HCT116 (cell line): ENCODE results near the gene MIEN1. TPM values are rescaled to one million over a fixed set of nuclear protein-coding genes. Genes with fewer than 3 reads are reported as not detected.

ENCODE experiments used
- ATAC-seq: fragments of 200-7000 bp; cut with Tn5 transposase; 2 replicates; pipeline ENCODE4 v1.9.1; 2020; ENCODE audit warnings: mild to moderate bottlenecking, moderate library complexity
- BruUV-seq: library from RNA; stranded (reverse); fragments of 400-500 nt; replicated peaks from 2 replicates; lab custom pipeline; 2021; lab: Mats Ljungman, UMichigan
- CTCF ChIA-PET: fragments of 300-600 bp; sonication (Branson Sonifier 250); formaldehyde crosslinking; loops from one replicate; lab custom pipeline; 2021; ENCODE audit warnings: antibody characterized with exemption; lab: Charles Lee
- POLR2A ChIA-PET: fragments of 300-600, 350-600 bp; sonication (Branson Sonifier 250); formaldehyde crosslinking; loops from one replicate; lab custom pipeline; 2021; ENCODE audit warnings: antibody characterized with exemption; lab: Charles Lee
- RAD21 ChIA-PET, 2 experiments: fragments of 300-600 bp; sonication (Branson Sonifier 250); formaldehyde crosslinking; loops; one replicate each; lab custom pipeline; 2023; ENCODE audit warnings: low total read pairs in 2 of 2; ENCODE audit not compliant: uncharacterized antibody in 2 of 2, unreplicated experiment in 2 of 2, low non-redundant PET in 1 of 2; lab: Charles Lee
- DNase-seq: peaks from one replicate; pipeline ENCODE4 v3.0.0-alpha.2; 2010; ENCODE audit warnings: low read depth, low spot score
- H2AFZ ChIP-seq: fragments of 200-600 bp; shearing (Covaris generic), sonication (generic); 2 replicates; pipeline ENCODE4 v1.6.1; 2017; ENCODE audit warnings: low read depth, mixed run types, mixed read lengths, antibody characterized with exemption, low read length; ENCODE audit not compliant: poor library complexity, severe bottlenecking
- H3K27ac ChIP-seq: 2 replicates; pipeline ENCODE4 v1.5.1; 2012; ENCODE audit warnings: low read depth, low read length
- H3K27me3 ChIP-seq: fragments of 200-600 bp; sonication (generic); 2 replicates; pipeline ENCODE4 v1.6.1; 2016; ENCODE audit warnings: mixed run types, low read length, mixed read lengths; ENCODE audit not compliant: insufficient read depth
- H3K36me3 ChIP-seq, 2 experiments: fragments of 200-500 bp in 1 of 2; fragments of 200-600 bp in 1 of 2; sonication (Bioruptor generic) in 1 of 2; sonication (generic) in 1 of 2; 2 replicates each; pipeline versions ENCODE4 v1.5.1 to v1.6.1; 2014 to 2016; ENCODE audit warnings: low read length in 2 of 2, inconsistent platforms in 1 of 2, mixed read lengths in 1 of 2, mixed run types in 1 of 2; ENCODE audit not compliant: insufficient read depth in 2 of 2, control insufficient read depth in 1 of 2
- H3K4me1 ChIP-seq, 2 experiments: fragments of 200-600 bp in 1 of 2; sonication (generic) in 1 of 2; 2 replicates each; pipeline versions ENCODE4 v1.5.1 to v1.6.1; 2012 to 2017; ENCODE audit warnings: low read length in 2 of 2, inconsistent platforms in 1 of 2, mild to moderate bottlenecking in 1 of 2, mixed read lengths in 1 of 2, mixed run types in 1 of 2, moderate library complexity in 1 of 2; ENCODE audit not compliant: insufficient read depth in 2 of 2, control insufficient read depth in 1 of 2
- H3K4me2 ChIP-seq: fragments of 200-600 bp; sonication (generic); 2 replicates; pipeline ENCODE4 v1.6.1; 2017; ENCODE audit warnings: mixed run types, low read length, mixed read lengths
- H3K4me3 ChIP-seq, 2 experiments: fragments of 200-600 bp in 1 of 2; sonication (generic) in 1 of 2; replicated peaks in 1 of 2; 2 replicates each; pipeline ENCODE4 v1.5.1; 2011 to 2016; ENCODE audit warnings: low read length in 2 of 2, control low read depth in 1 of 2, low read depth in 1 of 2, mild to moderate bottlenecking in 1 of 2, mixed read lengths in 1 of 2, mixed run types in 1 of 2
- H3K79me2 ChIP-seq: fragments of 200-600 bp; sonication (generic); 2 replicates; pipeline ENCODE4 v1.6.1; 2017; ENCODE audit warnings: mild to moderate bottlenecking, mixed run types, low read length, moderate library complexity, mixed read lengths; ENCODE audit not compliant: insufficient read depth
- H3K9ac ChIP-seq: fragments of 200-600 bp; sonication (generic); 2 replicates; pipeline ENCODE4 v1.6.1; 2016; ENCODE audit warnings: low read length, mixed read lengths
- H3K9me2 ChIP-seq: fragments of 200-600 bp; sonication (generic), shearing (Covaris generic); 2 replicates; pipeline ENCODE4 v1.6.1; 2017; ENCODE audit warnings: mixed run types, mild to moderate bottlenecking, moderate library complexity; ENCODE audit not compliant: insufficient read depth
- H3K9me3 ChIP-seq, 2 experiments: fragments of 200-500 bp in 1 of 2; fragments of 200-600 bp in 1 of 2; sonication (Bioruptor generic) in 1 of 2; sonication (generic) in 1 of 2; 2 replicates each; pipeline ENCODE4 v1.6.1; 2014 to 2017; ENCODE audit warnings: low read length in 2 of 2, mixed read lengths in 2 of 2, inconsistent platforms in 1 of 2, low read depth in 1 of 2, mild to moderate bottlenecking in 1 of 2, mixed run types in 1 of 2, moderate library complexity in 1 of 2; ENCODE audit not compliant: control insufficient read depth in 1 of 2, insufficient read depth in 1 of 2
- H4K20me1 ChIP-seq: fragments of 200-600 bp; sonication (generic), shearing (Covaris generic); 2 replicates; pipeline ENCODE4 v1.6.1; 2017; ENCODE audit warnings: mixed run types, mild to moderate bottlenecking, moderate library complexity; ENCODE audit not compliant: insufficient read depth
- ATF3 ChIP-seq: IDR thresholded peaks from 2 replicates; pipeline ENCODE4 v1.6.1; 2012
- CBX3 ChIP-seq: IDR thresholded peaks from 2 replicates; pipeline ENCODE4 v1.6.1; 2012; ENCODE audit warnings: low read depth
- CTCF ChIP-seq, 3 experiments: fragments of 200-600 bp in 1 of 3; sonication (generic) in 1 of 3; IDR thresholded peaks in 2 of 3; conservative IDR thresholded peaks in 1 of 3; 2 replicates each; pipeline ENCODE4 v1.5.1; 2012 to 2017; ENCODE audit warnings: low read depth in 2 of 3, low read length in 2 of 3, antibody characterized with exemption in 1 of 3, borderline replicate concordance in 1 of 3, control low read depth in 1 of 3, mild to moderate bottlenecking in 1 of 3, mixed read lengths in 1 of 3, mixed run types in 1 of 3, moderate library complexity in 1 of 3; ENCODE audit not compliant: insufficient read depth in 1 of 3
- EGR1 ChIP-seq: IDR thresholded peaks from 2 replicates; pipeline ENCODE4 v1.6.1; 2012; ENCODE audit warnings: low read depth
- EZH2 ChIP-seq: fragments of 200-600 bp; sonication (generic); IDR thresholded peaks from 2 replicates; pipeline ENCODE4 v1.6.1; 2017; ENCODE audit warnings: antibody characterized with exemption, mixed run types
- POLR2AphosphoS5 ChIP-seq: IDR thresholded peaks from 2 replicates; pipeline ENCODE4 v1.6.1; 2011; ENCODE audit warnings: mild to moderate bottlenecking, low read depth, low read length, moderate library complexity
- RAD21 ChIP-seq: IDR thresholded peaks from 2 replicates; pipeline ENCODE4 v1.6.1; 2012; ENCODE audit warnings: low read depth, mild to moderate bottlenecking
- SP1 ChIP-seq: IDR thresholded peaks from 2 replicates; pipeline ENCODE4 v1.6.1; 2012; ENCODE audit warnings: low read depth
- SRF ChIP-seq: IDR thresholded peaks from 2 replicates; pipeline ENCODE4 v1.6.1; 2012; ENCODE audit warnings: low read depth
- TCF7L2 ChIP-seq: IDR thresholded peaks from 2 replicates; pipeline ENCODE4 v1.7.0; 2011; ENCODE audit warnings: borderline replicate concordance, inconsistent platforms; ENCODE audit not compliant: insufficient read depth, insufficient read length; ENCODE audit errors: extremely low read depth
- ZBTB33 ChIP-seq: IDR thresholded peaks from 2 replicates; pipeline ENCODE4 v1.6.1; 2011; ENCODE audit warnings: mild to moderate bottlenecking, low read length, moderate library complexity; ENCODE audit not compliant: insufficient replicate concordance; ENCODE audit errors: extremely low read depth
- intact Hi-C: fragments of 100-400 bp; cut with micrococcal nuclease; formaldehyde crosslinking; loops from 2 replicates; pipeline ENCODE4 v1.10.0; 2022
- total RNA-seq: library from RNA; stranded (reverse); gene quantifications from one replicate; pipeline ENCODE4 v1.2.1, GENCODE V29; 2021; ENCODE audit not compliant: unreplicated experiment
- TF ChIP-seq, protein P1 (sequence below): IDR thresholded peaks from 2 replicates; pipeline ENCODE4 v1.6.1; 2012

Gene MIEN1
- total RNA-seq, 1 experiment from 2014 or later: 73.9 TPM

DNA sequence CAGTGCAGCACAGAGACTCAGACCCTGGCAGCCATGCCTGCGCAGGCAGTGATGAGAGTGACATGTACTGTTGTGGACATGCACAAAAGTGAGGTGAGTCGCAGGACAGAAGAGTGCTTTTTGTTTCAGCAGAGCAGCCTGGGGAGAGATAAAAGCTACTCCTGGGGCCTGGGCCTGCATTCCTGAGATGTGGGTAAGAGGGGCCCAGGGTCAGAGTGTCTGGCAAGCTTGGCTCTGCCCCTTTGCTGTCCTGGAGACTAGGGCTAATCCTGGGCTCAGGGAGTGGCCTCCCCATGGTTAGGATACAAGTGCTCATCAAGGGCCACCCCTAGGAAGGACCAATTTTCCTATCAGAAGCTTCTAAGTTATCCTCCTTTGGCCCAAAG lies 35.2 kb downstream of the MIEN1 start:
- H4K20me1 ChIP-seq: no peaks in the 10 kb centered on the region
- H3K9me3 ChIP-seq: no peaks in the 10 kb centered on the region
- no peak for ATAC-seq
- POLR2A ChIA-PET: no interaction called here
- no peak overlapping the region for H3K9ac ChIP-seq
- H3K9me2 ChIP-seq: no peaks in the 10 kb centered on the region
- no peak overlapping the region for H3K4me3 ChIP-seq
- H2AFZ ChIP-seq: no peak overlapping the region
- H3K36me3 ChIP-seq: no peaks in the 10 kb centered on the region
- TF ChIP-seq CTCF (IDR thresholded peaks at IDR 0.05 in 2 of 3, conservative IDR thresholded peaks at IDR 0.05 in 1 of 3; ENCODE audit: borderline replicate concordance in 1 of 3, insufficient read depth in 1 of 3, low read depth in 2 of 3, low read length in 2 of 3) (no peak), EGR1 (no peak), TCF7L2 (no peak)
- TF ChIP-seq, all 23 proteins: peak for 0
- Histone ChIP-seq H3K4me1 (peaks cover 7 to 12% of the 10 kb centered on the region in 2 experiments; a peak in 3 of 4 replicates), H3K27me3 (no peaks in the 10 kb centered on the region), H3K4me2 (no peak overlapping the region), H3K79me2 (peaks cover 2% of the 10 kb centered on the region; the same call in 1 of the 2 replicates), H3K27ac (no peak overlapping the region)
- CTCF ChIA-PET: interaction anchor here (1.1 kb wide), 1 partner anchor 41 kb away, joined by 3 read pairs; no protein-coding TSS in a partner anchor
- intact Hi-C loops: no loop called here
- BruUV-seq: no TSS peak
- RAD21 ChIA-PET: interaction anchor here in 1 of 2 experiments (0.5 kb wide), 1 partner anchor 250 kb away, joined by 3 read pairs; no protein-coding TSS in a partner anchor
- DNase-seq: no peak

- Histone ChIP-seq H3K4me2 (no peak overlapping the region), H3K27me3 (no peaks in the 10 kb centered on the region), H2AFZ (no peak overlapping the region), H3K4me1 (peaks cover 7 to 11% of the 10 kb centered on the region in 2 experiments; a peak in 3 of 4 replicates), H3K79me2 (no peaks in the 10 kb centered on the region), H3K9ac (no peak overlapping the region), H3K9me3 (no peaks in the 10 kb centered on the region), H3K9me2 (no peaks in the 10 kb centered on the region), H3K27ac (no peak overlapping the region), H3K4me3 (no peak overlapping the region), H3K36me3 (no peaks in the 10 kb centered on the region), H4K20me1 (no peaks in the 10 kb centered on the region)
- BruUV-seq: no TSS peak
- ChIA-PET POLR2A (no interaction called here), RAD21 (interaction anchor here in 1 of 2 experiments (0.5 kb wide), 1 partner anchor 251 kb away, joined by 3 read pairs; no protein-coding TSS in a partner anchor), CTCF (no interaction called here)
- intact Hi-C loops: no loop called here
- DNase-seq (no peak), ATAC-seq (no peak)
- TF ChIP-seq EGR1 (no peak), CTCF (IDR thresholded peaks at IDR 0.05 in 2 of 3, conservative IDR thresholded peaks at IDR 0.05 in 1 of 3; ENCODE audit: borderline replicate concordance in 1 of 3, insufficient read depth in 1 of 3, low read depth in 2 of 3, low read length in 2 of 3) (no peak), RAD21 (no peak), ZBTB33 (no peak), ATF3 (no peak), POLR2AphosphoS5 (no peak), EZH2 (no peak), SRF (no peak), CBX3 (no peak), SP1 (no peak)
- TF ChIP-seq, protein P1, sequence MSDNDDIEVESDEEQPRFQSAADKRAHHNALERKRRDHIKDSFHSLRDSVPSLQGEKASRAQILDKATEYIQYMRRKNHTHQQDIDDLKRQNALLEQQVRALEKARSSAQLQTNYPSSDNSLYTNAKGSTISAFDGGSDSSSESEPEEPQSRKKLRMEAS: no peak
Observed at GRCh38 chr17:39694593-39694992, 35.7 kb downstream of the MIEN1 start.
